Panc1 (cell line): ENCODE measurements around the gene JAKMIP3. TPM values are rescaled to one million over a fixed set of nuclear protein-coding genes. Genes with fewer than 3 reads are reported as not detected.

Experiments used
- ATAC-seq: fragments of 200-7000 bp; cut with Tn5 transposase; 2 replicates; pipeline ENCODE4 v1.9.1; 2020; ENCODE audit warnings: mild to moderate bottlenecking, moderate library complexity
- BruUV-seq: library from RNA; stranded (reverse); fragments of 400-500 nt; replicated peaks from 2 replicates; lab custom pipeline; 2021; lab: Mats Ljungman, UMichigan
- CTCF ChIA-PET: fragments of 300-600 bp; sonication (Branson Sonifier 250); formaldehyde crosslinking; loops from one replicate; lab custom pipeline; 2022; ENCODE audit warnings: antibody characterized with exemption; lab: Charles Lee
- POLR2A ChIA-PET: fragments of 300-600 bp; sonication (Branson Sonifier 250); formaldehyde crosslinking; loops from one replicate; lab custom pipeline; 2022; ENCODE audit warnings: antibody characterized with exemption; lab: Charles Lee
- DNase-seq: peaks from one replicate; pipeline ENCODE4 v3.0.0-alpha.2; 2010; ENCODE audit warnings: low read depth, low spot score
- H3K27ac ChIP-seq: 2 replicates; pipeline ENCODE4 v1.5.1; 2011; ENCODE audit warnings: mild to moderate bottlenecking, low read length, inconsistent platforms
- H3K27me3 ChIP-seq: fragments of 200-500 bp; sonication (Bioruptor generic); 2 replicates; pipeline ENCODE4 v1.6.0; 2014; ENCODE audit warnings: low read length, inconsistent platforms; ENCODE audit not compliant: control insufficient read depth, insufficient read depth
- H3K36me3 ChIP-seq: fragments of 200-500 bp; sonication (Bioruptor generic); 2 replicates; pipeline ENCODE4 v1.5.1; 2014; ENCODE audit warnings: inconsistent platforms, mild to moderate bottlenecking, low read length, moderate library complexity; ENCODE audit not compliant: control insufficient read depth, insufficient read depth
- H3K4me1 ChIP-seq: 2 replicates; pipeline ENCODE4 v1.5.1; 2011; ENCODE audit warnings: inconsistent platforms, mild to moderate bottlenecking, low read length, moderate library complexity; ENCODE audit not compliant: control insufficient read depth, insufficient read depth
- H3K4me3 ChIP-seq, 2 experiments: 2 replicates each; pipeline ENCODE4 v1.5.1; 2011 to 2012; ENCODE audit warnings: low read depth in 2 of 2, low read length in 2 of 2, mild to moderate bottlenecking in 2 of 2, inconsistent platforms in 1 of 2, moderate library complexity in 1 of 2
- H3K9me3 ChIP-seq: fragments of 200-500 bp; sonication (Bioruptor generic); 2 replicates; pipeline ENCODE4 v1.5.1; 2014; ENCODE audit warnings: low read depth, mild to moderate bottlenecking, inconsistent platforms, low read length, moderate library complexity; ENCODE audit not compliant: control insufficient read depth, insufficient read depth
- POLR2AphosphoS5 ChIP-seq: IDR thresholded peaks from 2 replicates; pipeline ENCODE4 v1.6.1; 2012; ENCODE audit warnings: mild to moderate bottlenecking, low read depth, low read length, moderate library complexity
- SIN3A ChIP-seq: IDR thresholded peaks from 2 replicates; pipeline ENCODE4 v1.6.1; 2012; ENCODE audit warnings: low read depth, mild to moderate bottlenecking, low read length, moderate library complexity, borderline replicate concordance; ENCODE audit not compliant: insufficient read depth
- TCF7L2 ChIP-seq: IDR thresholded peaks from 2 replicates; pipeline ENCODE4 v1.6.1; 2011; ENCODE audit warnings: mild to moderate bottlenecking, low read depth, low read length, inconsistent platforms
- in situ Hi-C: cut with HindIII; loops from 2 replicates; pipeline ENCODE4 v1.10.0; 2016; ENCODE audit warnings: low sequenced_read_pairs, low pct_unique_long_range_greater_than_20kb
- intact Hi-C: fragments of 100-400 bp; cut with micrococcal nuclease; formaldehyde crosslinking; loops from one replicate; pipeline ENCODE4 v1.10.0; 2022; ENCODE audit not compliant: unreplicated experiment
- total RNA-seq: library from RNA; stranded (reverse); gene quantifications from one replicate; pipeline ENCODE4 v1.2.1, GENCODE V29; 2021; ENCODE audit not compliant: unreplicated experiment
- TF ChIP-seq, protein P1 (sequence below), 2 experiments: IDR thresholded peaks; 2 replicates each; pipeline ENCODE4 v1.6.1; 2011 to 2012; ENCODE audit warnings: low read depth in 2 of 2, control low read depth in 1 of 2, low read length in 1 of 2, mild to moderate bottlenecking in 1 of 2, moderate library complexity in 1 of 2; ENCODE audit not compliant: insufficient read depth in 1 of 2
- TF ChIP-seq, protein P2 (sequence below): fragments of 450-650 bp; IDR thresholded peaks from 2 replicates; pipeline ENCODE4 v1.5.1; 2017; ENCODE audit warnings: mild to moderate bottlenecking

The JAKMIP3 gene
- total RNA-seq, 1 experiment from 2014 or later: 1.5 TPM

DNA sequence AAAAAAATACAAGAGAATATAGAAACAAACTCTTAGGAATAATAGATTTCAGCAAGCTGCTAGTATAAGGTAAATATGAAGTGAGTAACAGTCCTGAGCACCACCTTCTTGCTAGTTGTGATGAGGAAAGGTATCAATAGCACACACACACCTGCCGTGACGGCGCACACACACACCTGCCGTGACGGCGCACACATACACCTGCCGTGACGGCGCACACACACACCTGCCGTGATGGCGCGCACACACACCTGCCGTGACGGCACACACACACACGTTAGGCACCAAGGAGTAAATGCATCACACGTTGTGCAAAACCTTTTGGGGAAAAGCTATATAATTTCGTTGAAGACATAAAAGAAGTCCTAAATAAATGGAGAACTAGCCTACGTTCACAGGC, 4.7 kb upstream of the JAKMIP3 start:
- H3K27ac ChIP-seq: no peak overlapping the region
- no peaks in the 10 kb centered on the region; the same call in 1 of the 2 replicates for H3K4me1 ChIP-seq
- peaks cover 5% of the 10 kb centered on the region; the same call in 1 of the 2 replicates for H3K27me3 ChIP-seq
- POLR2A ChIA-PET: no interaction called here
- H3K36me3 ChIP-seq: no peaks in the 10 kb centered on the region
- no peak for ATAC-seq
- no peaks in the 10 kb centered on the region for H3K9me3 ChIP-seq
- no peak overlapping the region for H3K4me3 ChIP-seq
- CTCF ChIA-PET: no interaction called here
- in situ Hi-C loops (no loop called here), intact Hi-C loops (no loop called here)
- BruUV-seq: no TSS peak
- DNase-seq: no peak
- TF ChIP-seq POLR2AphosphoS5: no peak
- no peak for TF ChIP-seq SIN3A
- TF ChIP-seq, protein P1, sequence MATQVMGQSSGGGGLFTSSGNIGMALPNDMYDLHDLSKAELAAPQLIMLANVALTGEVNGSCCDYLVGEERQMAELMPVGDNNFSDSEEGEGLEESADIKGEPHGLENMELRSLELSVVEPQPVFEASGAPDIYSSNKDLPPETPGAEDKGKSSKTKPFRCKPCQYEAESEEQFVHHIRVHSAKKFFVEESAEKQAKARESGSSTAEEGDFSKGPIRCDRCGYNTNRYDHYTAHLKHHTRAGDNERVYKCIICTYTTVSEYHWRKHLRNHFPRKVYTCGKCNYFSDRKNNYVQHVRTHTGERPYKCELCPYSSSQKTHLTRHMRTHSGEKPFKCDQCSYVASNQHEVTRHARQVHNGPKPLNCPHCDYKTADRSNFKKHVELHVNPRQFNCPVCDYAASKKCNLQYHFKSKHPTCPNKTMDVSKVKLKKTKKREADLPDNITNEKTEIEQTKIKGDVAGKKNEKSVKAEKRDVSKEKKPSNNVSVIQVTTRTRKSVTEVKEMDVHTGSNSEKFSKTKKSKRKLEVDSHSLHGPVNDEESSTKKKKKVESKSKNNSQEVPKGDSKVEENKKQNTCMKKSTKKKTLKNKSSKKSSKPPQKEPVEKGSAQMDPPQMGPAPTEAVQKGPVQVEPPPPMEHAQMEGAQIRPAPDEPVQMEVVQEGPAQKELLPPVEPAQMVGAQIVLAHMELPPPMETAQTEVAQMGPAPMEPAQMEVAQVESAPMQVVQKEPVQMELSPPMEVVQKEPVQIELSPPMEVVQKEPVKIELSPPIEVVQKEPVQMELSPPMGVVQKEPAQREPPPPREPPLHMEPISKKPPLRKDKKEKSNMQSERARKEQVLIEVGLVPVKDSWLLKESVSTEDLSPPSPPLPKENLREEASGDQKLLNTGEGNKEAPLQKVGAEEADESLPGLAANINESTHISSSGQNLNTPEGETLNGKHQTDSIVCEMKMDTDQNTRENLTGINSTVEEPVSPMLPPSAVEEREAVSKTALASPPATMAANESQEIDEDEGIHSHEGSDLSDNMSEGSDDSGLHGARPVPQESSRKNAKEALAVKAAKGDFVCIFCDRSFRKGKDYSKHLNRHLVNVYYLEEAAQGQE (IDR thresholded peaks at IDR 0.05; ENCODE audit: insufficient read depth in 1 of 2, low read depth in 2 of 2, low read length in 1 of 2): no peak
- TF ChIP-seq, protein P2, sequence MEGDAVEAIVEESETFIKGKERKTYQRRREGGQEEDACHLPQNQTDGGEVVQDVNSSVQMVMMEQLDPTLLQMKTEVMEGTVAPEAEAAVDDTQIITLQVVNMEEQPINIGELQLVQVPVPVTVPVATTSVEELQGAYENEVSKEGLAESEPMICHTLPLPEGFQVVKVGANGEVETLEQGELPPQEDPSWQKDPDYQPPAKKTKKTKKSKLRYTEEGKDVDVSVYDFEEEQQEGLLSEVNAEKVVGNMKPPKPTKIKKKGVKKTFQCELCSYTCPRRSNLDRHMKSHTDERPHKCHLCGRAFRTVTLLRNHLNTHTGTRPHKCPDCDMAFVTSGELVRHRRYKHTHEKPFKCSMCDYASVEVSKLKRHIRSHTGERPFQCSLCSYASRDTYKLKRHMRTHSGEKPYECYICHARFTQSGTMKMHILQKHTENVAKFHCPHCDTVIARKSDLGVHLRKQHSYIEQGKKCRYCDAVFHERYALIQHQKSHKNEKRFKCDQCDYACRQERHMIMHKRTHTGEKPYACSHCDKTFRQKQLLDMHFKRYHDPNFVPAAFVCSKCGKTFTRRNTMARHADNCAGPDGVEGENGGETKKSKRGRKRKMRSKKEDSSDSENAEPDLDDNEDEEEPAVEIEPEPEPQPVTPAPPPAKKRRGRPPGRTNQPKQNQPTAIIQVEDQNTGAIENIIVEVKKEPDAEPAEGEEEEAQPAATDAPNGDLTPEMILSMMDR: no peak
- TF ChIP-seq TCF7L2: no peak

DNA sequence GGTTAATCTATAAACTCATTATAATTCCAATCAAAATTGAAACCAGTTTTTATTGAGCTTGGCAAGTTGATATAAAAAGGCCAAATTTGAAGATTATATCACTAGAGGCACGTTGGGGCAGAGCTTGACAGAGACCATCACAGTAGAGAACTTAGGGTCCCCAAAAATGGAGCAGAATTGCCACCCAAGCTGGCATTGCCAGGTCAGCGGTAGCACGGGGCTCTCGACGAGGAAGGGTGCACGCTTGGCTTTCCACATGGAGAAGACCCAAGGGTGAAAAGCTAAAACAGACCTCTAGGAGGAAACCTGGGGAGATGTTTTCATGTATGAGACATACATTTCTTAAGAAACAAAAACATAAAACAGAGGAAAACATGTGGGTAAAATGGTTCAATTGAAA, 4.3 kb upstream of the JAKMIP3 start:
- BruUV-seq: no TSS peak
- ChIA-PET CTCF (no interaction called here), POLR2A (no interaction called here)
- ATAC-seq (no peak), DNase-seq (no peak)
- TF ChIP-seq, protein P1 (IDR thresholded peaks at IDR 0.05; ENCODE audit: insufficient read depth in 1 of 2, low read depth in 2 of 2, low read length in 1 of 2): no peak
- TF ChIP-seq POLR2AphosphoS5 (no peak), SIN3A (no peak), TCF7L2 (no peak)
- TF ChIP-seq, protein P2: no peak
- no peaks in the 10 kb centered on the region for H3K9me3 ChIP-seq
- peaks cover 4% of the 10 kb centered on the region for H3K4me1 ChIP-seq
- in situ Hi-C loops: no loop called here
- no peaks in the 10 kb centered on the region for H3K36me3 ChIP-seq
- no peak overlapping the region for H3K27ac ChIP-seq
- peaks cover 5% of the 10 kb centered on the region; the same call in 1 of the 2 replicates for H3K27me3 ChIP-seq
- intact Hi-C loops: no loop called here
- H3K4me3 ChIP-seq: no peak overlapping the region
